Measurements from ENCODE around the gene SPATA31C2.

DNA sequence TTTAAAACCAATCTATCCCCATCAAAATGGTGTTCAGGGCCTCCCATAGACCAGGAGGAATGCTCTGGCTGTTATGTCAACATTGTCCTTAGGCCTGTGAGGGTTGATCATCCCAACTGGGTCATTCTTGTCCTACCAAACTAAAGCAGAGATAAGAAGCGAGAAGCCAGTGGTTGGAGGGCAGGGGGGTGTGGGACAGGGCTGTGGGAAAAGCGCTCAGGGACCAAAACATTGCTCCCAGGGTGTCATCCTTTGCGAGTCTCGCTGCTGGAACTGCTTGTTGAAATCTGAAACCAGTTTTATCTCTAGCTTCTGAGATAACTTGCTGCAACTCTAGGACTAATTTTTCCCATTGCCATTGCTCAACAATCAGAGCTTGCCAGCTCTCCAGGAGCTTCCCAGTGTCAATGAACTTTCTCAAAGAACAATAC is 48.1 kb downstream of the SPATA31C2 start:
- TF ChIP-seq, protein P1, sequence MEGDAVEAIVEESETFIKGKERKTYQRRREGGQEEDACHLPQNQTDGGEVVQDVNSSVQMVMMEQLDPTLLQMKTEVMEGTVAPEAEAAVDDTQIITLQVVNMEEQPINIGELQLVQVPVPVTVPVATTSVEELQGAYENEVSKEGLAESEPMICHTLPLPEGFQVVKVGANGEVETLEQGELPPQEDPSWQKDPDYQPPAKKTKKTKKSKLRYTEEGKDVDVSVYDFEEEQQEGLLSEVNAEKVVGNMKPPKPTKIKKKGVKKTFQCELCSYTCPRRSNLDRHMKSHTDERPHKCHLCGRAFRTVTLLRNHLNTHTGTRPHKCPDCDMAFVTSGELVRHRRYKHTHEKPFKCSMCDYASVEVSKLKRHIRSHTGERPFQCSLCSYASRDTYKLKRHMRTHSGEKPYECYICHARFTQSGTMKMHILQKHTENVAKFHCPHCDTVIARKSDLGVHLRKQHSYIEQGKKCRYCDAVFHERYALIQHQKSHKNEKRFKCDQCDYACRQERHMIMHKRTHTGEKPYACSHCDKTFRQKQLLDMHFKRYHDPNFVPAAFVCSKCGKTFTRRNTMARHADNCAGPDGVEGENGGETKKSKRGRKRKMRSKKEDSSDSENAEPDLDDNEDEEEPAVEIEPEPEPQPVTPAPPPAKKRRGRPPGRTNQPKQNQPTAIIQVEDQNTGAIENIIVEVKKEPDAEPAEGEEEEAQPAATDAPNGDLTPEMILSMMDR (conservative IDR thresholded peaks at IDR 0.05 in 1 of 2, IDR thresholded peaks at IDR 0.05 in 1 of 2; ENCODE audit: low read depth in 1 of 2, low read length in 2 of 2) = no peak
- no peak for TF ChIP-seq EZH2 (IDR thresholded peaks at IDR 0.05; ENCODE audit: low read length, missing control alignments)
